HUES6 (cell line): ENCODE data around the gene PRMT9.
A peak's percentile ranks its signal among the peaks of the same experiment; 100 is the strongest.

Source experiments
- H3K27ac ChIP-seq: 2 replicates; pipeline ENCODE4 v1.7.0; 2013; ENCODE audit warnings: low read depth, mild to moderate bottlenecking, low read length, inconsistent platforms
- H3K27me3 ChIP-seq: 2 replicates; pipeline ENCODE4 v1.6.1; 2013; ENCODE audit warnings: low read length; ENCODE audit not compliant: control insufficient read depth, insufficient read depth
- H3K36me3 ChIP-seq: 2 replicates; pipeline ENCODE4 v1.6.1; 2013; ENCODE audit warnings: low read length; ENCODE audit not compliant: control insufficient read depth, insufficient read depth
- H3K4me1 ChIP-seq: 2 replicates; pipeline ENCODE4 v1.6.1; 2013; ENCODE audit warnings: low read length; ENCODE audit not compliant: control insufficient read depth, insufficient read depth
- H3K4me3 ChIP-seq: 2 replicates; pipeline ENCODE4 v1.5.1; 2013; ENCODE audit warnings: low read depth, low read length
- H3K9ac ChIP-seq: one replicate; pipeline ENCODE4 v1.6.1; 2013; ENCODE audit warnings: mild to moderate bottlenecking, low read length
- H3K9me3 ChIP-seq: 2 replicates; pipeline ENCODE4 v1.6.1; 2013; ENCODE audit warnings: low read depth, low read length; ENCODE audit not compliant: control insufficient read depth, insufficient read depth

The PRMT9 gene

DNA sequence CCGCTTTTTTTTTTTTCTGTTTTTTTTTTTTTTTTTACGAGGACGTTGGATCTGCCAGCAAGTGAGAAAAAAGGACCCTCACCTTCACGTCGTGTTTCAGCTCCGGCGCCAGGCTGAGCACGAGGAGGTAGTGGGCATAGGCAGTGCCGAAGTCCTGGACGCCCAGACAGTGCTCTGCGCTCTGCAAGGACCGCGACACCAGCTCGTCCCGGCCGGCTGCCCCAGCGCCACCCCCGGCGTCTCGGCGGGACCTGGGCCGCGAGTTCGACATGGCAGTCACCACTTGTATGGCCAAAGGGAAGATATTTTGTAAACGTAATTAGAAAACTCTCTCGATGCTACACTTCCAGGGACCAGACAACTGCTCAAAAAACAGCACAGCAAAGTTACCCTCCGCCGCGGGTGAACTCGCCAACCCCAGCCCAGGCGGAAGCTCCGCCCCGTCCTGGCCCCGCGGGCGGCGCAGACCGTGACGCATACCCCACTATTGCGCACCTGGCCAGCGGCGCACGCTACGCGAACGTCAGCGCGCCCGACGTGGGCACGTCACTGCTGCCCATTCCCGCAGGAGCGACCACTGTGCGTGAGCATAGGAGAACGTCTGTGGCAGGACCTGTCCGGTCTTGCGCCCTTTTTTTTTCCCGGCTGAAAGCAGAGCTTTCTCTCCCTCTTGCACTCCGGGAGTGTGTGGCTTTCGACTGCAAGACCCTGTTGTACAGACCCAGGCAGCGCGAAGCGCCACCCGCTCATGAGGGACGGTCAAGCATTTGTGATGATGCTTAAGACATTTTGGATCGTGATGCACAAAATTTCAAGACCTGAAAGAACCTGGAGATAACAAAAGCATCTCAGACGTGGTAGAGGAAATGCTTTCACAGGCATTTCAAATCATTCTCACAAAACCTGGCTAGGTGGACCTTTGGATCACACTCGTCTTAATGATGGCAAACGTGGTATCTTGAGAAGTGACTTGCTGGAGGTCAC lies at the start of gene PRMT9:
TSS of gene PRMT9 (minus strand) at position 447 of the 984 bp plus-strand sequence. CDS start at position 271, 176 bp downstream.
- Histone ChIP-seq H3K9me3 (no peaks in the 10 kb centered on the region), H3K4me3 (peak within 1 kb of the TSS; percentile 74), H3K9ac (peak within 1 kb of the TSS; percentile 73), H3K27ac (peak within 1 kb of the TSS; percentile 51), H3K27me3 (no peaks in the 10 kb centered on the region), H3K36me3 (0 out of 2 replicates have a peak, but pooled peaks cover under 1% of the 10 kb centered on the region), H3K4me1 (peaks cover 11% of the 10 kb centered on the region)

DNA sequence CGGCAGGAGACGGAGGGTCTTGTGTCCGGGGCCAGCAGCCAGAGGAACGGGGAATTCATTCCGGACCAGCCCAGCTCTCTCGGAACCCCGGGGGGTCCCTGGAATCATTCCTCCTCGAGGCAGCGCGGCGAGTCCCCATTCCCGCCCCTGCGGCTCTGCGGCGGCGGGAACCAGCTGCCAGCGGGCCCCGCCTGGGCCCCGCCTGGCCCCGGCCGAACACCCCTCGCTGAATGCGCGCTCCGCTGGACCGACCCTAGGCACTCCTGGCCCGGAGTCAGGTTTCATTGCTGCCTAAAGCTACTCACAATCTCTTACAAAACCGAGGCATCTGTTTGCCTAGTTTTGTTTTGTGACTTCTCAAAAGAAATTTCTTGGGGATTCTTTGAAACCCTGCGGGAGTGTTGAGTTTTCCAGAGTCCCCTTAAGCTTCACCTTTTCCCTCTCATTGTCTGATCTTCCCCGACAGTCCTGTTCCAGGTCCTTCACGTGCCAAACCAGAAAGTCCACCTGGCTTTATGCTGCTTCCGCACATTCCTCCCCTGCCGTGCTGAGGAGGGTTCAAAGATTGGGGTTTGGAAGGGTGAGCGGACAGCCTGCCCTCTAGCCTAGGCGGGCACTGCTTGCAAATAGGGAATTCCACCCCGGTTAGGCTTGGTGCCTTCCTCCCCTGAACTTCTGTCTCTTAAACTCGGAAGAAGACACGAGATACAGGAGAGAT lies 48.7 kb upstream of the PRMT9 start:
- no peaks in the 10 kb centered on the region for H3K36me3 ChIP-seq
- H3K4me1 ChIP-seq = peaks cover 59% of the 10 kb centered on the region
- H3K27me3 ChIP-seq = peaks cover 67% of the 10 kb centered on the region
- peak overlapping the region; percentile 98 for H3K9ac ChIP-seq
- no peaks in the 10 kb centered on the region for H3K9me3 ChIP-seq
- H3K27ac ChIP-seq = peak overlapping the region; percentile 44; the same call in 1 of the 2 replicates
- H3K4me3 ChIP-seq = peak overlapping the region; percentile 99

DNA sequence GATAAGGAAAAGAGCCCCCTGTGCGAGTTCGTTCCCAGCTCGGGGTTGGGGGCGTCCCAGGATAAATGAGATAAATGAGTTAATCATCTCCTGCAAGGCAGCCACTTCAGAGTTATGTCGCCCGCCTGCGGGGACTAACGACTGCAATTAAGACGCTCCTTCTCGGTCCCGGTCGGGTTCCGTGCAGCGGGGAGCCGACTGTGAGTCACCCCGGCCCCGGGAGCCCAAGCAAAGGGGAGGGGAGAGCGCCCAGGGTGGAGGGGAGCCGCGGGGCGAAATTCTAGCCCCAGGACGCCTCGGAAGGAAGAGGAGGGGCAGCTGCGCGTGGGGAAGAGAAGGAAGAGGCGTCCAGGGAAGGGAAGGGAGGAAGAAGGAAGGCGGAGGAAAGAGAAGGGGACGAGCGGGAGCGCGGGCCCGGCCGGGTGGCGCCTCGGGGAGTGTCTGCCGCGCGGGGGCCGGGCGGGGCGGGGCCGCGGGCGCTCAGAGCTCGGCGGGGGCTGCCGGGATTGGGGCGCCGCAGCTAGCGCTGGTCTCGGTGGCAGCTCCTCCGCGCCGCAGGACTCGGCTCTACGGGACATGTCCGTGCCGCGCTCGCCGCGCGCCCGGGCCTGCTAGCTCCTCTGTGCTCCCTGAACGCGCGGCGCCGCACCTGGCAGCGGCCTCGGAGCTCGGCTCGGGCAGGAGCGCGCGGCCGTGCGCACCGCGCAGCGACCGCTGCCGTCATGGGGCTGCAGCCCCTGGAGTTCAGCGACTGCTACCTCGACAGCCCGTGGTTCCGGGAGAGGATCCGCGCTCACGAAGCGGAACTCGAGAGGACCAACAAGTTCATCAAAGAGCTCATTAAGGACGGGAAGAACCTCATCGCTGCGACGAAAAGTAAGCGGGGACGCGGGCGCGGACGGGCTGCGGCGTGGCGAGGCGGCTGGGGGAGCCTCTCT lies 47.9 kb upstream of the PRMT9 start, which contains the start of gene ARHGAP10:
TSS of gene ARHGAP10 (plus strand) at position 509 of the 938 bp plus-strand sequence. CDS start at position 723, 214 bp downstream.
- H3K27me3 ChIP-seq = peaks cover 76% of the 10 kb centered on the region
- no peaks in the 10 kb centered on the region for H3K36me3 ChIP-seq
- H3K9ac ChIP-seq = peak within 1 kb of the TSS; percentile 98
- peak within 1 kb of the TSS; percentile 99 for H3K4me3 ChIP-seq
- H3K9me3 ChIP-seq = no peaks in the 10 kb centered on the region
- H3K27ac ChIP-seq = peak within 1 kb of the TSS; percentile 77; the same call in 1 of the 2 replicates
- peaks cover 53% of the 10 kb centered on the region for H3K4me1 ChIP-seq

DNA sequence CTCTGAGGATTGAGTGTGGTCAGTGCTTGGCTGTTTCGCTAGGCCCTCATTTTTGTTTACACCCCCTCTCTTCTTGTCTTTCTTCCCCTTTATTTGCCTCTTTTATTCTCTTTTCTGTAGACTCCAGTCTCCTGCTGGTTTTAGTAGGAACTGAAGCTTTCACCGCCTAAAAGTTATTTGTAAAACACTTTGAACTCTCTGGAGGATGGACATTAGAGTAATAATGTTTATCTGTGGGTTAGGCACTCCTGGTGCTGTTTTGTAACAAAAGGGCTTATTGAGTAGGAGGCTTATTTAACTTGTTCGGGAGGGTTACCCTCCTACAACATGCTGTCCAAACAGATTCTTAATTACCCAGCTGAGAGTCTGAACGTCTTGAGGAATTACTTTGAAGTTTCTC lies 46.4 kb upstream of the PRMT9 start:
- Histone ChIP-seq H3K9me3 (no peaks in the 10 kb centered on the region), H3K27me3 (peaks cover 80% of the 10 kb centered on the region), H3K27ac (no peak overlapping the region), H3K4me3 (peak overlapping the region; percentile 99), H3K9ac (no peak overlapping the region), H3K36me3 (no peaks in the 10 kb centered on the region), H3K4me1 (peaks cover 38% of the 10 kb centered on the region)

DNA sequence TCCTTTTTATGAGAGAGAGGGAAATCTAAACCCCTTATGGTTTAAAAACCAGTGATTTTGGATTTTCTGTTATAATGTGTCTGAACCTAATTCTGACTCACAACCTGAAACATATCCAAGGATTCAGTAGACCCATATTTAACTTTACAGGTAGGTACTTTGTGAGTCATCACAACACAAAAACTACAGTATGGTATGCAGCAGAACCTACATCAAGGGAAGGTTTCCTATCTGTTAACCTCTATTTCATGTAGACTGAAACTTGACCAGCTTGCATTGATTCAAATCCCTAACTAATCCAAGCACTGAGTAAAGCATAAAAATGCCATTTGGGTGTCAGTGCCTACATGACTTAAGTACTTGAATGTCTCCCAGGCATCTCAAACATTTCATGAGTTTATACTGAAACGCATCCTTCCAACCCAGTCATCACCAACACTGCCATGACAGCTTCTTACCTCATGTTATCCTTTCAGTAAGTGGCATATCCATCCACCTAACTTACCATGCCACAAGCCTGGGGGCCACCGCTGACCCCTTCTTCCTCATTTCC lies 43.6 kb upstream of the PRMT9 start:
- H3K4me3 ChIP-seq = no peak overlapping the region
- H3K9ac ChIP-seq = no peak overlapping the region
- no peaks in the 10 kb centered on the region for H3K9me3 ChIP-seq
- H3K36me3 ChIP-seq = no peaks in the 10 kb centered on the region
- H3K4me1 ChIP-seq = peaks cover 17% of the 10 kb centered on the region; the same call in 1 of the 2 replicates
- no peak overlapping the region for H3K27ac ChIP-seq
- H3K27me3 ChIP-seq = peaks cover 66% of the 10 kb centered on the region

DNA sequence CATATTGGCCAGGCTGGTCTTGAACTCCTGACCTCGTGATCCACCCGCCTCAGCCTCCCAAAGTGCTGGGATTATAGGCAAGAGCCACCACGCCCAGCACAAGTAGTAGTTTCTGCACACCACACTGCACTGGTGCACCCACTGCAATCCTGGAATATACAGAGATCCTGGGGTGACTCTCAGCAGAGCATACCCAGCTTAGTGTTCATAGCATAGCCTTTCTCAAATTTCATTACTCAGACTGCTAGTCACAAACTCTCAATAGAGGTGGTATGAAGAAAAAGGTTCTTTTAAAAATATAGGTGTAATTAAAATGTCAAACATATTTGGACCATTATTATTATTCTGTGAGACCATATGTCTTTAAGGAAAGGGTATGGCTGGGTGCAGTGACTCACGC lies 41.7 kb upstream of the PRMT9 start:
- Histone ChIP-seq H3K4me3 (no peak overlapping the region), H3K36me3 (no peaks in the 10 kb centered on the region), H3K27ac (no peak overlapping the region), H3K4me1 (peaks cover 12% of the 10 kb centered on the region; the same call in 1 of the 2 replicates), H3K9me3 (no peaks in the 10 kb centered on the region), H3K9ac (no peak overlapping the region), H3K27me3 (peaks cover 55% of the 10 kb centered on the region)

DNA sequence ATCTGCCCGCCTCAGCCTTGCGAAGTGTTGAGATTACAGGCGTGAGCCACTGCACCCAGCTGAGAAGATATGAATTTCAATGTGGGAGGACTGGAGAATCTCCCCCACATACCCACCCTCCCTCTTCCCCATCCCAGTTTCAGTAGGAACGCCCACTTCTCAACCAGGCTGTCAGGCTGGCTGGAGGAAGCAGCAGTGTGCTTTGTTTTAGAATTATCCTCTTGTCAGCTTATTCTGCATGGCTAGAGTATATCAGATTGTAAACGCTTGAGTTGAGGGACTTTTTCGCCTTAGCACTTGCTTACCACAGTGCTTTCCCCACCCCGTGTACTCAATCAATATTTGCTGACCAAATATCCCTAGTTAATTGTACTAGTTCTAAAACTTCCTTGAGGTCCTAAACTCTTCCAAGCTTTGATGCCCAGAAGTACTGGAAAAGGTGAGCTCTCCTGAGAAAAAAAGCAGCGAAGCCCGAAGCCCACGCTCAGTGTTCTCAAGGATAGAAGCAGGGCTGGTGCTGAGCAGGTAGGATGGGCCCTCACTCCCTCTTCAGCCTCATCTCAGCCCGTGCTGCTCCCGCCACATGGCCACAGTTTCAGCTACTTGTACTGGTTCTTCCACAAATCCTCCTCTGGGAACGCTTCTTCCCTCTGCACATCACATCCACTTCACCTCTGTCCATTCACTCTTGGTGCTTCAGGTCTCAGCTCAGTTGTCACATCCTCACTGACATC lies 40.7 kb upstream of the PRMT9 start:
- Histone ChIP-seq H3K36me3 (no peaks in the 10 kb centered on the region), H3K27ac (no peak overlapping the region), H3K27me3 (peaks cover 45% of the 10 kb centered on the region), H3K4me1 (peaks cover 3% of the 10 kb centered on the region; the same call in 1 of the 2 replicates), H3K4me3 (no peak overlapping the region), H3K9me3 (no peaks in the 10 kb centered on the region), H3K9ac (no peak overlapping the region)

DNA sequence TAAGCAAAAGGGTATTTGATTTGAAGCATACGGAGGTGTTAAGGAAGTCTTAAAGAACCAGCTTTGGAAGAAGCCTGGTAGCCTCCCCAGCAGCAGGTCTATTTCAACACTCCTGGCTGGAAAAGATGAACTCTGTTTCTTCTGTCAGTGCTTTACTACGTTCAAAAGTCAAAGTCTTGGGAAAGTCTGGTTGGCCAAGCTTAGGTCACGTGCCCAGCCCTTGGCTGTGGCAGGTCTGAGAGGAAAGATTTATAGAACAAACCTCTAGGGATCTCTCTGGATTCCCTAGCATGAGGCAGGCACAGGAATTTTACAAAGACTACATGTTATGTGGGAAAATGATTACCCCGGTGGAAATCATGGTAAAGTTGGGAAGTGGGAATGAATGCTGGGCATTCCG lies 39.4 kb upstream of the PRMT9 start:
- Histone ChIP-seq H3K36me3 (no peaks in the 10 kb centered on the region), H3K27me3 (peaks cover 32% of the 10 kb centered on the region), H3K4me3 (no peak overlapping the region), H3K27ac (no peak overlapping the region), H3K9me3 (no peaks in the 10 kb centered on the region), H3K4me1 (peaks cover 3% of the 10 kb centered on the region; the same call in 1 of the 2 replicates), H3K9ac (no peak overlapping the region)

DNA sequence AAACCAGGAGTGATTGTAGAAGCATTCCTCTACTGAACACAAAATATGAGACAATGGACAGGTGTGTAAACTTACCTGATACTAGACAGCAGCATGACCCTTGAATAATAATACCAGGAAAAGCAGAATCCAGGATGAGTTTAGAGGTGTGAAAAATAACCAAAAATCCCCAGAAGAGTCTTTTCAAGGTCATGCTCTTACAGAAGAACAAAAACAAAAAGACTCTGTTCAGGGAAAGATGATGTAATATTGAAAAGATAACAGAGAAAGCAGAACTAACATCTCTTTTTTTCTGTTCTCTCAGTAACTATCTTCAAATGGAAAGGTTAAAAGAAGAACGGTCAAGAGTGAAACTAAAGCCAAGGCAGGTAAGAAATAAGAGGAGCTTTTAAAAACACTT lies 33.9 kb upstream of the PRMT9 start:
- Histone ChIP-seq H3K9me3 (no peaks in the 10 kb centered on the region), H3K27ac (no peak overlapping the region), H3K4me3 (no peak overlapping the region)

More for the DNA sequence above, 33.9 kb upstream of the PRMT9 start:
- H3K36me3 ChIP-seq = no peaks in the 10 kb centered on the region
- no peaks in the 10 kb centered on the region for H3K27me3 ChIP-seq
- no peaks in the 10 kb centered on the region for H3K4me1 ChIP-seq
- no peak overlapping the region for H3K9ac ChIP-seq
